ENCODE measurements around the gene ANKRD39. TPM values are rescaled to one million over a fixed set of nuclear protein-coding genes. Genes with fewer than 3 reads are reported as not detected.

Gene ANKRD39
- total RNA-seq, 4 donors from 2014 or later = 6.7 to 12.3 (median 8.4) TPM

GRCh38 chr2:96874198-96874831 lies 16.5 kb upstream of the ANKRD39 start:
- TF ChIP-seq CTCF (IDR thresholded peaks at IDR 0.05; ENCODE audit: low read depth) = no peak

GRCh38 chr2:96873651-96874096 lies 15.9 kb upstream of the ANKRD39 start:
- TF ChIP-seq CTCF (IDR thresholded peaks at IDR 0.05; ENCODE audit: low read depth) = no peak

DNA sequence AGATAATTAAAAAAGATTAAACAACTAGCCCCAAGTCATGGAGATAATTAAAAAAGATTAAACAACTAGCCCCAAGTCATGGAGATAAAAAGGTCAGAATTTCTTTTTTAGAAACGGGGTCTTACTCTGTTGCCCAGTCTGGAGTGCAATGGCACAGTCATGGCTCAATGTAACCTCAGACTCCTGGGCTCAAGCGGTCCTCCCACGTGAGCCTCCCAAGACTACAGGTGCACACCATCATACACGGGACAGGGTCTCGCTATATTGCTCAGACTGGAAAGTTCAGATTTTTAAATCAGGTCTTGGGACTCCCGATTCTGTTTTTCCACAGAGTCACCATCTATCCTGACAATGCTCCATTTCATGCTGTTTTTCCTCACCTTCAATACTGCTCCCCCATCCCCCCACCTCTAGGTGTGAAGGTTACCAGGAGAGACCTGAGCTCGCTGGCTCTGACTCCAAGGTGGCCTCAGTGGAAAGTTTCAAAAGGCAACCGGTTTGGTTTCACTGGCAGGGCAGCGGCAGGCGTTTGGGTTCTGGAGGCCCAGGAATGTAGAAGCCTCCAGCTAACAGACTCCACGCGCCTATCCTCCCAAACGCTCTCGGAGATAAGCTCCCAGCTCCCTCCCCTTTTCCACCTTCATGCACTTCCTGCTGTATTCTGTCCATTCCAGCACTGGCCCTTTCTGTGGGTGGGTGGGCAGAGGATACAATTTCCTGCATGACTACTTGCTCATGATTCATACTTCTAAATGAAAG lies 15.0 kb upstream of the ANKRD39 start:
- no peak for TF ChIP-seq CTCF (IDR thresholded peaks at IDR 0.05; ENCODE audit: low read depth)

GRCh38 chr2:96870626-96871255 lies 12.9 kb upstream of the ANKRD39 start:
- TF ChIP-seq CTCF (IDR thresholded peaks at IDR 0.05; ENCODE audit: low read depth) = no peak

DNA sequence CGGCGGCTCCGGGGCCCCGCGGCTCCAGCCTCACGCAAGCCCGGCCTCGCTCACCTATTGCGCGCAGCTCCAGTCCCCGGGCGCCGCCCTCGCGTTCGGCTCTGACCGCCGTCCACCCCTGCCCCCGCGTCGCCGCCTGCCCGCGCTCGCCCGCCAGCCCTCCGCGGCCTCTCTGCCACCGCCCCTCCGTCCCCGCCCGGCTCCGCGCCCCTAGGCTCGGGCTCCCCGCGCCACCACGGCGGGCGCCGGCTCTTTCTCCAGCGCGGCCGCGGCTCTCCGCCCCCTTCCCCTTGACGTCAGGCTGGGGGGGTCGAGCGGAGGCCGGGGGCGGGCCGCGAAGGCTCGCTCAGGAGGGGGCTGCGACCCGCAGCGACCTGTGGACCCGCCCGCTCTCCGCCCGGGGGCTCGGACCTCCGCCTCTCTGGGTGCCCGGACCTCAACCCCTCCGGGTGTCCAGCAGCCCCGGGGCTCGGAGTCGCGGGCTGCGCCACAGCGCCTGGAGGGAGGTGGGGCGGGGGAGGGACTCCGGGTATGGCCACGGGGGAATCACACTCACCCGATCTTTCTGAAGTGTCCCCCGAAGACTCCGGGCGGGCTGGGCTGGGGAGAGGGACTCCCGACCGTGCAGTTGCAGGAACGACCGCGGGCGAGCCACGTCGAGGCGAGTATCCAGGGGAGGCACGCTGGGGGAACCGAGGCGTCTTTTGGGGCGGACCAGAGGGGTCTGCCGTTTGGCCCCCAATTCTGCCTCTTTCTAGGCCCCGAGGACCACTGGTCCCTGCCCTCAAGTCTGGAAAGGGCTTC lies 12.2 kb upstream of the ANKRD39 start, which contains the start of gene SEMA4C:
Gene SEMA4C (minus strand): TSS at position 259 of the 804 bp plus-strand sequence. CDS start 2,194 bp downstream, outside the sequence.
- no peak for TF ChIP-seq CTCF (IDR thresholded peaks at IDR 0.05; ENCODE audit: low read depth)

GRCh38 chr2:96869281-96869821 lies 11.5 kb upstream of the ANKRD39 start:
- no peak for TF ChIP-seq CTCF (IDR thresholded peaks at IDR 0.05; ENCODE audit: low read depth)
